K562 (cell line): ENCODE results near the gene EDRF1. TPM values are rescaled to one million over a fixed set of nuclear protein-coding genes. Genes with fewer than 3 reads are reported as not detected.

Experiments used
- ATAC-seq: fragments of 200-7000 bp; cut with Tn5 transposase; 3 replicates; pipeline ENCODE4 v1.9.1; 2020; ENCODE audit warnings: moderate library complexity
- BruUV-seq: library from RNA; stranded (reverse); fragments of 400-500 nt; replicated peaks from 2 replicates; lab custom pipeline; 2021; lab: Mats Ljungman, UMichigan
- CTCF ChIA-PET: fragments of 300-600 bp; formaldehyde crosslinking; extraction: SDS; loops from one replicate; lab custom pipeline; 2021; ENCODE audit warnings: low intra/inter-chr PET ratio; lab: Yijun Ruan, JAX
- POLR2A ChIA-PET: fragments of 300-600, 350-650 bp; sonication (Branson Sonifier 250); formaldehyde crosslinking; extraction: SDS; loops from one replicate; lab custom pipeline; 2021; ENCODE audit warnings: antibody characterized with exemption, inconsistent platforms; lab: Yijun Ruan, JAX
- DNase-seq, 4 experiments: peaks; one replicate each; pipeline versions ENCODE4 v3.0.0 to v3.0.0-alpha.2; 2011 to 2018; ENCODE audit warnings: low spot score in 3 of 4, mixed read lengths in 3 of 4; ENCODE audit errors: extremely low read depth in 1 of 4
- FAIRE-seq: peaks from 2 replicates; lab custom pipeline; 2011; peaks lifted over from hg19 to GRCh38; lab: Jason Lieb, UNC
- H2AFZ ChIP-seq: 2 replicates; pipeline ENCODE4 v1.6.0; 2011; ENCODE audit warnings: low read depth, low read length, control low read depth, inconsistent platforms
- H3K27ac ChIP-seq: fragments of 200-600 bp; 3 replicates; pipeline ENCODE4 v1.8.0; 2011; ENCODE audit warnings: low read depth, mild to moderate bottlenecking, control low read depth, inconsistent platforms, low read length, moderate library complexity, mixed read lengths; ENCODE audit errors: extremely low read depth
- H3K27me3 ChIP-seq, 2 experiments: fragments of 300-600 bp in 1 of 2; 2 replicates in 1 of 2; 3 replicates in 1 of 2; pipeline versions ENCODE4 v1.6.0 to v1.8.0; 2011; ENCODE audit warnings: inconsistent platforms in 2 of 2, low read length in 2 of 2, mild to moderate bottlenecking in 1 of 2, mixed read lengths in 1 of 2, moderate library complexity in 1 of 2; ENCODE audit not compliant: control insufficient read depth in 2 of 2, insufficient read depth in 2 of 2
- H3K36me3 ChIP-seq: fragments of 300-600 bp; 3 replicates; pipeline ENCODE4 v1.8.0; 2011; ENCODE audit warnings: mild to moderate bottlenecking, low read length, inconsistent platforms; ENCODE audit not compliant: control insufficient read depth, insufficient read depth
- H3K4me1 ChIP-seq, 2 experiments: fragments of 200-600 bp in 1 of 2; replicated peaks in 1 of 2; 2 replicates in 1 of 2; 3 replicates in 1 of 2; pipeline versions ENCODE4 v1.5.1 to v1.8.0; 2011; ENCODE audit warnings: inconsistent platforms in 2 of 2, low read length in 2 of 2, mild to moderate bottlenecking in 1 of 2, mixed read lengths in 1 of 2, moderate library complexity in 1 of 2; ENCODE audit not compliant: control insufficient read depth in 2 of 2, insufficient read depth in 2 of 2
- H3K4me2 ChIP-seq: 2 replicates; pipeline ENCODE4 v1.6.1; 2011; ENCODE audit warnings: low read length, control low read depth, inconsistent platforms, mixed read lengths; ENCODE audit not compliant: insufficient read depth
- H3K4me3 ChIP-seq: fragments of 200-600 bp; sonication (generic), shearing (Covaris generic); 2 replicates; pipeline ENCODE4 v1.5.1; 2016; ENCODE audit warnings: control low read depth, inconsistent platforms
- H3K79me2 ChIP-seq: fragments of 200-600 bp; 3 replicates; pipeline ENCODE4 v1.8.0; 2011; ENCODE audit warnings: low read length, inconsistent platforms; ENCODE audit not compliant: control insufficient read depth, insufficient read depth
- H3K9ac ChIP-seq, 2 experiments: 2 replicates each; pipeline versions ENCODE4 v1.6.0 to v1.6.1; 2011; ENCODE audit warnings: low read depth in 2 of 2, low read length in 2 of 2, control low read depth in 1 of 2, inconsistent platforms in 1 of 2, mild to moderate bottlenecking in 1 of 2, mixed read lengths in 1 of 2; ENCODE audit not compliant: insufficient read depth in 1 of 2
- H3K9me1 ChIP-seq: one replicate; pipeline ENCODE4 v1.6.0; 2011; ENCODE audit warnings: inconsistent platforms, mild to moderate bottlenecking, low read length, moderate library complexity; ENCODE audit not compliant: control insufficient read depth, insufficient read depth
- H3K9me3 ChIP-seq: replicated peaks from 2 replicates; pipeline ENCODE4 v1.5.1; 2011; ENCODE audit warnings: low read depth, low read length, inconsistent platforms; ENCODE audit not compliant: control insufficient read depth, insufficient read depth
- H4K20me1 ChIP-seq: replicated peaks from 2 replicates; pipeline ENCODE4 v1.6.1; 2011; ENCODE audit warnings: low read length, inconsistent platforms, mixed read lengths; ENCODE audit not compliant: control insufficient read depth, insufficient read depth
- ATF1 ChIP-seq, 2 experiments: fragments of 450-650 bp in 1 of 2; IDR thresholded peaks; 2 replicates each; pipeline ENCODE4 v1.6.1; 2016; ENCODE audit warnings: missing compliant biosample characterization in 1 of 2, missing genetic modification characterization in 1 of 2
- BCL6 ChIP-seq: fragments of 250-450 bp; sonication (Bioruptor Pico); IDR thresholded peaks from 2 replicates; pipeline ENCODE4 v1.4.0; 2020
- BHLHE40 ChIP-seq: IDR thresholded peaks from 2 replicates; pipeline ENCODE4 v1.6.1; 2011; ENCODE audit warnings: low read length, improper control_type of control experiment
- CSDE1 ChIP-seq, 2 experiments: fragments of 450-650 bp; IDR thresholded peaks; 2 replicates each; pipeline ENCODE4 v1.6.1; 2016; ENCODE audit warnings: mild to moderate bottlenecking in 1 of 2
- FOXK2 ChIP-seq, 2 experiments: fragments of 450-650 bp; IDR thresholded peaks in 1 of 2; conservative IDR thresholded peaks in 1 of 2; 2 replicates each; pipeline ENCODE4 v1.6.1; 2016; ENCODE audit warnings: low read depth in 2 of 2, mild to moderate bottlenecking in 1 of 2
- HOXB6 ChIP-seq: fragments of 250-450 bp; sonication (Bioruptor Pico); IDR thresholded peaks from 2 replicates; pipeline ENCODE4 v1.5.1; 2022; ENCODE audit warnings: mild to moderate bottlenecking, borderline replicate concordance
- MAZ ChIP-seq, 2 experiments: fragments of 450-650 bp in 1 of 2; sonication (generic) in 1 of 2; formaldehyde crosslinking; IDR thresholded peaks in 1 of 2; conservative IDR thresholded peaks in 1 of 2; 2 replicates each; pipeline versions ENCODE4 v1.4.0 to v1.5.0; 2020; ENCODE audit warnings: mild to moderate bottlenecking in 1 of 2, missing genetic modification reagents in 1 of 2
- NR2C2 ChIP-seq, 2 experiments: fragments of 200-800 bp in 1 of 2; sonication (Bioruptor generic) in 1 of 2; sonication (generic) in 1 of 2; formaldehyde crosslinking in 1 of 2; IDR thresholded peaks; 2 replicates each; pipeline versions ENCODE4 v1.6.1 to v1.8.0; 2016 to 2022; ENCODE audit warnings: mild to moderate bottlenecking in 1 of 2, missing compliant biosample characterization in 1 of 2, missing genetic modification characterization in 1 of 2, missing genetic modification reagents in 1 of 2
- PHTF2 ChIP-seq: fragments of 250-450 bp; sonication (Bioruptor Pico); IDR thresholded peaks from 2 replicates; pipeline ENCODE4 v1.5.0; 2021; ENCODE audit warnings: mild to moderate bottlenecking
- POLR3G ChIP-seq: IDR thresholded peaks from 2 replicates; pipeline ENCODE4 v1.6.1; 2011; ENCODE audit not compliant: insufficient read length, insufficient replicate concordance; ENCODE audit errors: extremely low read depth
- SREBF1 ChIP-seq: fragments of 150-350 bp; IDR thresholded peaks from 2 replicates; pipeline ENCODE4 v1.6.1; 2014; ENCODE audit warnings: antibody characterized with exemption, low read depth, low read length, borderline replicate concordance
- ZNF79 ChIP-seq: fragments of 250-450 bp; sonication (Bioruptor Pico); IDR thresholded peaks from 2 replicates; pipeline ENCODE4 v1.4.0; 2020; ENCODE audit warnings: low read depth, mild to moderate bottlenecking, moderate library complexity
- WGBS: fragments of 100-300 bp; shearing (Covaris generic); methylation state at CpG from one replicate; pipeline ENCODE4 v1.1.6; 2016; ENCODE audit warnings: low coverage, mixed read lengths; ENCODE audit not compliant: insufficient coverage; ENCODE audit errors: missing lambda C conversion rate; 5-methylcytosine and 5-hydroxymethylcytosine counted together
- in situ Hi-C: fragments of 300-500 bp; cut with MboI; formaldehyde crosslinking; loops from 4 replicates; pipeline ENCODE4 v1.15.0; 2018; ENCODE audit warnings: inconsistent platforms, mixed read lengths
- intact Hi-C: fragments of 100-400 bp; cut with micrococcal nuclease; formaldehyde crosslinking; loops from 2 replicates; pipeline ENCODE4 v1.14.2; 2022
- polyA plus RNA-seq, 8 experiments: library from polyadenylated mRNA; depleted of rRNA in 4 of 8; stranded (reverse) in 5 of 8; unstranded in 3 of 8; fragments of >200 nt; fragmentation: Nextera tagmentation in 2 of 8; fragmentation: Illumina TruSeq in 1 of 8; extraction: Ambion mirVana in 2 of 8; extraction: Trizol in 1 of 8; gene quantifications; 2 replicates each; pipeline versions ENCODE4 v1.2.1 to v1.2.3, GENCODE V29; 2011 to 2014; ENCODE audit warnings: inconsistent platforms in 1 of 8, missing spikeins in 1 of 8
- total RNA-seq, 7 experiments: library from RNA; depleted of rRNA in 6 of 7; stranded (reverse); fragments of >200 nt in 6 of 7; fragmentation: Illumina TruSeq in 2 of 7; extraction: Trizol in 2 of 7; gene quantifications; 2 replicates each; pipeline versions ENCODE4 v1.2.1 to v1.2.3, GENCODE V29; 2011 to 2021; ENCODE audit warnings: low replicate concordance in 1 of 7
- TF ChIP-seq, protein P1 (sequence below): sonication (generic); formaldehyde crosslinking; IDR thresholded peaks from 2 replicates; pipeline ENCODE4 v1.8.0; 2022; ENCODE audit warnings: missing genetic modification reagents, mild to moderate bottlenecking, borderline replicate concordance

Gene EDRF1
- total and polyA plus RNA-seq, 9 of the 15 experiments (the other 6 are each of a cell fraction or from before 2014, with no cell fraction given) = 7.6 to 26.0 (median 18.6) TPM

DNA sequence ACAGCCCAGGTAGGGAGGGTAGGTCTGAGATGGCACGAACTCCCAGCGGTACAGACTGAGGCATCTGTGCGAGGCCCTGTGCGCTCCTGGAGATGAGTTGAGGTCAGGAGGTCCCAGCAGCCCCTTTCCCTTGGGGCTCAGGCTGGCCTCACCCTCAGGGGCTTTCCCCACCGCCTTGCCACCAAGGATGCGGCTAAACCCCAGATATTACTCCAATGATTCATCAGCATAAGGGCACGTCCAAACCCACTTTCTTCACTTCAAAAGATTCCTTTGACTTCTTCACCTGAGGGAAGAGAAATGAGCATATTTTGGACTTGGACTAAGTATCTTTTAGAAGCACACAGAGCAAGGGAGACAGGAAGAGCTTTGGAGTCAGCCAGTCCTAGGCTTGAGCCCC lies 83.2 kb downstream of the EDRF1 start:
- H3K4me2 ChIP-seq = no peak overlapping the region
- no peaks in the 10 kb centered on the region for H3K27me3 ChIP-seq
- H3K9me1 ChIP-seq = no peaks in the 10 kb centered on the region
- ATAC-seq (no peak), DNase-seq (no peak), FAIRE-seq (no peak)
- H3K79me2 ChIP-seq = no peaks in the 10 kb centered on the region
- H4K20me1 ChIP-seq = no peaks in the 10 kb centered on the region; the same call in 1 of the 2 replicates
- in situ Hi-C loops = no loop called here
- intact Hi-C loops = no loop called here
- POLR2A ChIA-PET = interaction anchor here (1.3 kb wide), 1 partner anchor 22 kb away, joined by 4 read pairs; no protein-coding TSS in a partner anchor
- CTCF ChIA-PET = interaction anchor here (0.5 kb wide), 1 partner anchor 664 kb away, joined by 3 read pairs; no protein-coding TSS in a partner anchor
- H3K4me1 ChIP-seq = peaks cover 0 to 4% of the 10 kb centered on the region in 2 experiments; a peak in 2 of 5 replicates
- H3K27ac ChIP-seq = no peak overlapping the region
- BruUV-seq = no TSS peak
- H3K9me3 ChIP-seq = no peaks in the 10 kb centered on the region
- peaks cover 20% of the 10 kb centered on the region; the same call in 2 of the 3 replicates for H3K36me3 ChIP-seq
- H2AFZ ChIP-seq = no peak overlapping the region
- H3K9ac ChIP-seq = no peak overlapping the region
- 93% methylated on average over 7 of the region's 7 CpGs for WGBS
- H3K4me3 ChIP-seq = no peak overlapping the region
- TF ChIP-seq CSDE1 (IDR thresholded peaks at IDR 0.05) = no peak
- no peak for TF ChIP-seq HOXB6 (CRISPR knock-in tag)
- TF ChIP-seq FOXK2 (conservative IDR thresholded peaks at IDR 0.05 in 1 of 2, IDR thresholded peaks at IDR 0.05 in 1 of 2; ENCODE audit: low read depth in 2 of 2) = no peak
- TF ChIP-seq PHTF2 (CRISPR knock-in tag) = no peak
- no peak for TF ChIP-seq BHLHE40
- no peak for TF ChIP-seq NR2C2 (CRISPR knock-in tag; IDR thresholded peaks at IDR 0.05)
- TF ChIP-seq NR2C2 (tag; IDR thresholded peaks at IDR 0.05) = no peak
- TF ChIP-seq MAZ (CRISPR knock-in tag; conservative IDR thresholded peaks at IDR 0.05 in 1 of 2, IDR thresholded peaks at IDR 0.05 in 1 of 2) = no peak
- no peak for TF ChIP-seq POLR3G
- no peak for TF ChIP-seq ATF1 (CRISPR knock-in tag; IDR thresholded peaks at IDR 0.05)
- TF ChIP-seq ATF1 (tag; IDR thresholded peaks at IDR 0.05) = no peak
- TF ChIP-seq ZNF79 (CRISPR knock-in tag) = no peak
- TF ChIP-seq SREBF1 = no peak
- TF ChIP-seq, protein P1, sequence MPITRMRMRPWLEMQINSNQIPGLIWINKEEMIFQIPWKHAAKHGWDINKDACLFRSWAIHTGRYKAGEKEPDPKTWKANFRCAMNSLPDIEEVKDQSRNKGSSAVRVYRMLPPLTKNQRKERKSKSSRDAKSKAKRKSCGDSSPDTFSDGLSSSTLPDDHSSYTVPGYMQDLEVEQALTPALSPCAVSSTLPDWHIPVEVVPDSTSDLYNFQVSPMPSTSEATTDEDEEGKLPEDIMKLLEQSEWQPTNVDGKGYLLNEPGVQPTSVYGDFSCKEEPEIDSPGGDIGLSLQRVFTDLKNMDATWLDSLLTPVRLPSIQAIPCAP (CRISPR knock-in tag) = no peak
- TF ChIP-seq BCL6 (CRISPR knock-in tag) = no peak
